DMS 273 (cell line): ENCODE results near the gene PPP2R2C.

Experiments used
- DNase-seq: peaks from one replicate; lab custom pipeline; 2025; ENCODE audit not compliant: unreplicated experiment; lab: John Stamatoyannopoulos, UW

PPP2R2C gene

GRCh38 chr4:6383929-6384328 lies 88.5 kb downstream of the PPP2R2C start:
- DNase-seq, result no peak

GRCh38 chr4:6383009-6383404 lies 89.4 kb downstream of the PPP2R2C start:
- no peak for DNase-seq

DNA sequence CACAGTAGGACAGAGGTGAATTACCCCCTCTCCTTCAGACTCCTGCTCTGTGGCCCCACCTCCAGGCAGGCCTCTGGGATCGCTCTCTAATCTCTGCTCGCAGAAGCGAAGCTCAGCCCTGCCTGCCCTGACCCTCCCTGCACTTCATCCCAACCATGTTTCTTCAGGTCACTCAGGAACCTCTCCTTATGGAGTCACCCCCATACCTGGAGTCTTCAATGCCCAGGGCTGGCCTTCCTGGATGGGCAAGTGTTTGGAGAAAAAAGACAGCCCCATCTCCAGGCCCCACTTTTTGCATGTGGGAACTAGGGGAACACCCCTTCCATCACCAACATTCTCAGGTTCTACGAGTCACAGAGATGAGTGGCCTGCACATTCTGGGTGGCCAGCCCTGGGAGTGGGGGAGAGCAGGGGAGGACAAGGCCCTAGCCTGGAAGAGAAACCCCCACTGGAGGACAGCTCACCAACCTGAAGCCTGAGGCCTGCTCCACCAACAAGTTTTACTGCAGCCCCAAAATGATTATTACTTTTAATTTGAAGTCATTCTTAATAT lies 90.8 kb downstream of the PPP2R2C start:
- no peak for DNase-seq

- DNase-seq, result no peak
These were observed 91.5 kb downstream of the PPP2R2C start for GRCh38 chr4:6380746-6381410.

- DNase-seq, result no peak
These were observed 92.4 kb downstream of the PPP2R2C start for GRCh38 chr4:6379767-6380745.

- no peak for DNase-seq
These were observed 93.6 kb downstream of the PPP2R2C start for GRCh38 chr4:6378493-6379445.

DNA sequence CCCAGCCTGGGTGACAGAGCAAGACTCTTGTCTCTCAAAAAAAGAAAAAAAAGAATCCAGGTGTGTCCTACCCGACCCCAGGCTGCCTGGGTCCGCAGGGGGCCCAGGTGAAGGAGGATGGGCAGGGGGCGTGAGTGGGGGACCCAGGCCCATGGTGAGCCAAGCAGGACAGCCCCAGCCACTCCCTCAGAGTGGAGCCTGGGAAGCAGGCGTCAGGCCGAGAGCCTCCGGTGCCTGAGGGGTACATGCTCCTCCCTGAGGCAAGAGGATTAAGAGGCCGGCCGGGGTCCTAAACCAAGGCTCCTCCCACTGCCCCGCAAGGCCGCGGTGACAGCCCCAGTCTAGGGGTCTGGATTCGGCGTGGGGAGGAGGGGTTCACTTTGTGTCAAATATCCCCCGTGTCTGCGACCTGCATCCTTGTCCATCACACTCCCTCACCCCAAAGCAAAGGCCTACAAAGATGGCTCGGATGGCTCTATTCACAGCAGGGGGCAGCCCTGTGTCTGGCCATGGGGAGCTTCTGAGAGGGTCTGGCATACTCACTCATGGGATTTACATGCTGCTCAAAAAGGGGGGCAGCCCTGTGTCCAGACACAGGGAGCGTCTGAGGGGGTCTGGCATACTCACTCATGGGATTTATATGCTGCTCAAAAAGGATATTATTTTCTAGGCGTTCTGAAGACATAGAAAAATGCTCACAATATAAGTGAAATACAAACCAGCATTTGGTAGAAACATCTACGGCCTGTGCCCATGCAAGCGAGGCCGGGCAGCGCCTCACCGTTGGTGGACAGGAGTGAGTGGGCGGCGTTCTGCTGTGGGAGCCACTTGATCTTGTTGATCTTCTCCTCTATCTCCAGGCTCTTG lies 94.6 kb downstream of the PPP2R2C start:
- no peak for DNase-seq

- DNase-seq, result no peak
These were observed 96.7 kb downstream of the PPP2R2C start for GRCh38 chr4:6375620-6376295.

DNA sequence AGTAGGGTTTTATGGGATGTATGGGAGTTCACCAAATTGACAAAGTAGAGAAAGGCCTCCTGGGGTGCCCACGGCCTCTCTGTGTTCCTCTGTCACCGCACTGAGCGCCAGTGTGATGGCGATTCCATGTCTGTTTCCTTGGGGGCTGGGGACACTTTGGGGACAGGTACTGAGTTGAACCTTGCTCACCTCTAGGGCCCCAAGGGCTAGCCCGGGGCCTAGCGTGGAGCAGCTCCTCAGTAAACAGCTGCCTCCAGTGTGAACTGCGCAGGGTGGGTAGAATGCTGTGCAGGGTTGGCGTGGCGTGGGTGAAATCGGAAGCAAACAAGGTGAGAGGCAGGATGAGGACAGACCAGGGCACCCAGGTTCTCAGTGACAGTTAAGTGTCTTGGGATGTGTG lies 97.8 kb downstream of the PPP2R2C start:
- DNase-seq, result no peak

- DNase-seq, result no peak
These were observed 98.6 kb downstream of the PPP2R2C start for GRCh38 chr4:6373541-6374410.

GRCh38 chr4:6372649-6373525 lies 99.5 kb downstream of the PPP2R2C start:
- DNase-seq, result peak; percentile 62

DNA sequence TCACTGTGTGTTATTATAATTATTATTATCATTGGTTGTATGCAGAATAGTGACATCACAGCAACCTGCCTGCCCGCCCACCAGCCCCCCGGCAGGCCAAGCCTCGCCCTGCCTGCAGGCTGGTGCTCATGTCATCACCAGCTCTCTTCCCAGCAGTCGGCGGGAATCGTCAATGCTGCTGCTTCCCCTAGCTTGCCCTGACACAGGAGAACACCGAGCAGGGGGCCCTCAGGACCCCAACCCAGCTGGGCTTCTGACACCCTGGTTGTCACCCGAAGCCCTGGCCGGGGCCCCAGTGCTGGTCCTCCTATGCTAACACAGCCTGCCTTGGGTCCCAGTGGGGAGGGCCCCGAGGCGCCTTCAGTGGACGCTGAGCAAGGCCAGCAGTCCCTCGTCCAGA lies 100.6 kb downstream of the PPP2R2C start:
- DNase-seq, result no peak

- no peak for DNase-seq
These were observed 101.1 kb downstream of the PPP2R2C start for GRCh38 chr4:6371271-6371670.

DNA sequence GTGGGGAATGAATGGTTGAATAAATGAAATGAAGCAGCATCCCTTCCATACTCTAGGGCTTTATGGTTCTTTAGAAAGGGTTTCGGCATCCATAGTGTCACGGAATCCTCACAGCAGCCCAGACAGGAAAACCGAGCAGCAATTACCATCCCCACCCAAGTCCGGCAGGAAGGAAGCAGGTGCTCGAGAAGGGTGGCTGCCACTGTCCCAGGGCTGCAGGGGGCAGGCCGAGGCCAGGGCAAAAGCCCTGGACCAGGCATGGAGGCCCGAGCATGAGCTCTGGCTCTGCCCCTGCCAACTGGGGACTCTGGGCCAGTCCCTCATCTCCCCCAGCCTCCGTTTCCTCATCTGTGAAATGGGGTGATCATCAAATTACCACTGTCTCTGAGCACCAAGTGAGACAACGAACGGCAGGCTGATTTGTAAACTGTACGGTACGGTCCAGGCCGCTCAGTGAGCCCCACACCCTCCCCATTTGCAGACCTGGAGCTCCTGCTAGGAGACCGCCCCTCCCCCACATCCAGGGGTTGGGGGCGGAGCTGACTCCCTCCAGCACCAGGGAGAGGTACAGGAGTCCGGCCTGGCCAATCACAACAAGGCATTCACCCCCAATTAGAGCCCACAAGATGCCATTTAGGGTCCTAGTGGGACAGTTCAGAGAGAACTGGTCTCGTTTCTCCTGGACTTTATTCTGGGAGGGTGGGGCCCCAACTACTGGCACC lies 102.3 kb downstream of the PPP2R2C start:
- no peak for DNase-seq

DNA sequence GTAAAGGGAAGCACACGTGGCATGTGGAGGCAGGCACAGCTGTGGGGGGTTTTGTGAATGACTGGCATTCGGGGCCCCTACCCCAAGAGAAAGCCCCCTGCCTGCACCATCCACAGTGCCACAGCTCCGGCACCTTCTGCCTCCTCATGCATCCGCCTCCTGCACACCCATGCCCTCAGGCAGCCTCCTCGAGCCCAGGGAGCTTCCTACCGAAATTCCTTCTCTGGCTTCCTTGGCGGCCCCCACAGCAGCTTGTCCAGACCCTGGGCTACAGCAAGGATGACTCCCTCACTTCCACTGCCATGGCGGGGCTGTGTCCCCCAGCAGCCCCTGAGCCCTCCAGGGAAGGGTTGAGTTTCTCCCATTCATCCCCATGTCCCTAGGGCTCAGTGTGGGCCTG lies 102.9 kb downstream of the PPP2R2C start:
- no peak for DNase-seq

DNA sequence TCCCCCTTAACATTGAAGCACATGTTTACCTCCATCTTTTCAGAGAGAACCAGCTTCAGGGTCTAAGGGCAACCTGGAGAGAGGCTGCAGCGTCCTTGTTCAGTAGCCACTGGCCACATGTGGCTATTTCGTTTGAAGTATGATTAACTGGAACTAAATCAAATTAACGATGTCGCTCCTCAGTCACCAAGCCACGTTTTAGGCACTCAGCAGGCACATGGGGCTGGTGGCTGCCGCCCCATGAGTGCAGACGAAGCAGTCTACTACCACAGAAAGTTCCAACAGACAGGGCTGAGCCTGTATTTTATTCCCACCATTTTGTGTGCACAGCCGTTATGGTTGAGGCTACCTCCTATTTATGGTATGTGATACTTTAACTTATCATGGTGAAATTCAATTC lies 103.4 kb downstream of the PPP2R2C start:
- DNase-seq, result no peak

GRCh38 chr4:6368601-6369000 lies 103.8 kb downstream of the PPP2R2C start:
- no peak for DNase-seq
